Neural progenitor cell (in vitro differentiated cells): ENCODE measurements around the gene LTBP1. TPM values are rescaled to one million over a fixed set of nuclear protein-coding genes. Genes with fewer than 3 reads are reported as not detected.

Source experiments
- DNase-seq: peaks from one replicate; pipeline ENCODE4 v3.0.0-alpha.2; 2016; ENCODE audit warnings: low spot score
- H2AFZ ChIP-seq: fragments of 200-600 bp; sonication (generic); replicated peaks from 2 replicates; pipeline ENCODE4 v1.6.1; 2016; ENCODE audit warnings: antibody characterized with exemption
- H3F3A ChIP-seq: fragments of 200-600 bp; sonication (generic); 2 replicates; pipeline ENCODE4 v1.6.1; 2016; ENCODE audit warnings: antibody characterized with exemption, low read depth
- H3K27ac ChIP-seq: fragments of 200-600 bp; sonication (generic); 2 replicates; pipeline ENCODE4 v1.5.1; 2016; ENCODE audit warnings: mild to moderate bottlenecking
- H3K27me3 ChIP-seq: fragments of 200-600 bp; sonication (generic); 2 replicates; pipeline ENCODE4 v1.6.1; 2016; ENCODE audit warnings: mild to moderate bottlenecking, moderate library complexity
- H3K36me3 ChIP-seq: fragments of 200-600 bp; sonication (generic); 2 replicates; pipeline ENCODE4 v1.5.1; 2016
- H3K4me1 ChIP-seq: fragments of 200-600 bp; sonication (generic); 2 replicates; pipeline ENCODE4 v1.6.1; 2016; ENCODE audit warnings: mixed run types
- H3K4me2 ChIP-seq: fragments of 200-600 bp; sonication (generic); 2 replicates; pipeline ENCODE4 v1.6.1; 2016
- H3K4me3 ChIP-seq: fragments of 200-600 bp; sonication (generic); 2 replicates; pipeline ENCODE4 v1.5.1; 2016
- H3K79me2 ChIP-seq: fragments of 200-600 bp; sonication (generic); 2 replicates; pipeline ENCODE4 v1.6.1; 2016; ENCODE audit warnings: low read depth
- H3K9ac ChIP-seq: fragments of 200-600 bp; sonication (generic); 2 replicates; pipeline ENCODE4 v1.6.1; 2016
- H3K9me3 ChIP-seq: fragments of 200-600 bp; sonication (generic); 2 replicates; pipeline ENCODE4 v1.5.1; 2016; ENCODE audit warnings: low read depth
- H4K20me1 ChIP-seq: fragments of 200-600 bp; sonication (generic); 2 replicates; pipeline ENCODE4 v1.6.1; 2016; ENCODE audit warnings: low read depth
- H3K27ac Mint-ChIP-seq: 3 replicates; pipeline ENCODE4 v1.8.0; 2021; ENCODE audit warnings: mixed read lengths
- H3K27me3 Mint-ChIP-seq: 2 replicates; pipeline ENCODE4 v1.8.0; 2022; ENCODE audit warnings: low read depth, mild to moderate bottlenecking, inconsistent platforms, moderate library complexity, mixed read lengths; ENCODE audit not compliant: insufficient read depth
- H3K36me3 Mint-ChIP-seq: 3 replicates; pipeline ENCODE4 v1.8.0; 2021; ENCODE audit warnings: mixed read lengths
- H3K4me1 Mint-ChIP-seq: 3 replicates; pipeline ENCODE4 v1.8.0; 2021; ENCODE audit warnings: mixed read lengths
- H3K4me3 Mint-ChIP-seq: 3 replicates; pipeline ENCODE4 v1.8.0; 2021; ENCODE audit warnings: mild to moderate bottlenecking, moderate library complexity, mixed read lengths
- H3K9me3 Mint-ChIP-seq: 3 replicates; pipeline ENCODE4 v1.8.0; 2020; ENCODE audit warnings: mixed read lengths
- EZH2 ChIP-seq: fragments of 200-600 bp; sonication (generic); IDR thresholded peaks from 2 replicates; pipeline ENCODE4 v1.6.1; 2017; ENCODE audit warnings: antibody characterized with exemption, mild to moderate bottlenecking, moderate library complexity
- EZH2phosphoT487 ChIP-seq: fragments of 200-600 bp; sonication (generic); IDR thresholded peaks from 2 replicates; pipeline ENCODE4 v1.6.1; 2017; ENCODE audit warnings: antibody characterized with exemption
- total RNA-seq: library from RNA; depleted of rRNA; stranded (reverse); fragments of >200 nt; gene quantifications from 2 replicates; pipeline ENCODE4 v1.2.3, GENCODE V29; 2015; ENCODE audit warnings: low replicate concordance
- TF ChIP-seq, protein P1 (sequence below): fragments of 200-600 bp; sonication (generic); IDR thresholded peaks from 2 replicates; pipeline ENCODE4 v1.5.1; 2017; ENCODE audit warnings: antibody characterized with exemption, mild to moderate bottlenecking

Gene LTBP1
- total RNA-seq, 1 donor from 2014 or later: 50.5 TPM

DNA sequence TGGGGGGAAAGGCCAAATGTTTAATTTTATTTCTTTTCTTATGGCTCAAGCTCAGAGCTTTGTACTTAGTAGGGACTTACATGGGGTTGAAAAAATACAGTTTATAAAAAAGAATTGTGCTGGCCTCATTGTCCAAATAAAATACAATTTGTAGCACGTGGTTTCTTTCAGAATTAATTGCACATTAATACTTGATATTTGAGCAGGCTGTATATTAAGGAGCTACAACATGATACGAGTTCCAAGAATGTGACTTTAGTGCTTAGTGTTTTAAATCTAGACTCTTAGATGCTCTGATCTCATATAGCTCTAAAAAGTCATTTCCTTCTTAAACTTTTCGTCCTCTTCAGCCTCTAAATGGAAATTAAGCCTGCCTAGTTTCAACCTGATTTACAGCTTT is 483.3 kb downstream of the LTBP1 start:
- Histone ChIP-seq H3K4me2 (no peak overlapping the region), H3K4me1 (no peaks in the 10 kb centered on the region), H3K9me3 (no peaks in the 10 kb centered on the region), H4K20me1 (no peaks in the 10 kb centered on the region), H3K4me3 (no peak overlapping the region), H3K36me3 (no peaks in the 10 kb centered on the region), H2AFZ (no peak overlapping the region), H3K9ac (no peak overlapping the region), H3F3A (no peaks in the 10 kb centered on the region), H3K27me3 (no peaks in the 10 kb centered on the region), H3K27ac (no peak overlapping the region), H3K79me2 (no peaks in the 10 kb centered on the region)
- no peak overlapping the region for H3K27ac Mint-ChIP-seq
- peaks cover 2% of the 10 kb centered on the region for H3K9me3 Mint-ChIP-seq
- no peak overlapping the region for H3K4me3 Mint-ChIP-seq
- peaks cover 1% of the 10 kb centered on the region for H3K36me3 Mint-ChIP-seq
- H3K4me1 Mint-ChIP-seq: no peaks in the 10 kb centered on the region
- no peak for DNase-seq
- H3K27me3 Mint-ChIP-seq: no peaks in the 10 kb centered on the region
- no peak for TF ChIP-seq EZH2
- TF ChIP-seq, protein P1, sequence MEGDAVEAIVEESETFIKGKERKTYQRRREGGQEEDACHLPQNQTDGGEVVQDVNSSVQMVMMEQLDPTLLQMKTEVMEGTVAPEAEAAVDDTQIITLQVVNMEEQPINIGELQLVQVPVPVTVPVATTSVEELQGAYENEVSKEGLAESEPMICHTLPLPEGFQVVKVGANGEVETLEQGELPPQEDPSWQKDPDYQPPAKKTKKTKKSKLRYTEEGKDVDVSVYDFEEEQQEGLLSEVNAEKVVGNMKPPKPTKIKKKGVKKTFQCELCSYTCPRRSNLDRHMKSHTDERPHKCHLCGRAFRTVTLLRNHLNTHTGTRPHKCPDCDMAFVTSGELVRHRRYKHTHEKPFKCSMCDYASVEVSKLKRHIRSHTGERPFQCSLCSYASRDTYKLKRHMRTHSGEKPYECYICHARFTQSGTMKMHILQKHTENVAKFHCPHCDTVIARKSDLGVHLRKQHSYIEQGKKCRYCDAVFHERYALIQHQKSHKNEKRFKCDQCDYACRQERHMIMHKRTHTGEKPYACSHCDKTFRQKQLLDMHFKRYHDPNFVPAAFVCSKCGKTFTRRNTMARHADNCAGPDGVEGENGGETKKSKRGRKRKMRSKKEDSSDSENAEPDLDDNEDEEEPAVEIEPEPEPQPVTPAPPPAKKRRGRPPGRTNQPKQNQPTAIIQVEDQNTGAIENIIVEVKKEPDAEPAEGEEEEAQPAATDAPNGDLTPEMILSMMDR: no peak
- TF ChIP-seq EZH2phosphoT487: no peak

DNA sequence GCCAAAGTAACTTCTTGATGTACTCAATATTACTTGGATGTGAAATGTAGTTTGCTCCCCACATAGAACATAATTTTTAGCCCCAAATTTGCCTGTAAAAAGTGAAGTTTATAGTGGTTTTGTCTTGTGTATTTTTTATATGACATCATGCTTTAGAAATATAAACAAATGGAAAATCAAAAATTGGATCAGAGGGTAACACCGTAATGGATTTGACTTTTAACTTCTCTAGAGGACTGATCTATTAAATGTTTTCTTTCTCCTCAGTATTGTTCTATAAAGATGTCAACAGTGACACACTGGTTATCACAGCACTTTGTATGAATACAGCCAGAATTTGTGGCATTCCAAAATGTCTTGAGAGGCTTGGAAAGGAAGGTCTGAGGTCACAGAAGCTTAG is 484.1 kb downstream of the LTBP1 start:
- H2AFZ ChIP-seq: no peak overlapping the region
- H3K27ac ChIP-seq: no peak overlapping the region
- no peaks in the 10 kb centered on the region for H3K27me3 ChIP-seq
- no peaks in the 10 kb centered on the region for H3F3A ChIP-seq
- no peaks in the 10 kb centered on the region for H3K79me2 ChIP-seq
- H3K4me2 ChIP-seq: no peak overlapping the region
- H3K36me3 Mint-ChIP-seq: peaks cover 1% of the 10 kb centered on the region
- H3K27me3 Mint-ChIP-seq: no peaks in the 10 kb centered on the region
- no peak overlapping the region for H3K4me3 ChIP-seq
- TF ChIP-seq EZH2phosphoT487 (no peak), EZH2 (no peak)
- TF ChIP-seq, protein P1: no peak
- no peak overlapping the region for H3K9ac ChIP-seq
- no peaks in the 10 kb centered on the region for H4K20me1 ChIP-seq
- no peaks in the 10 kb centered on the region for H3K4me1 Mint-ChIP-seq
- H3K4me1 ChIP-seq: no peaks in the 10 kb centered on the region
- no peak overlapping the region for H3K4me3 Mint-ChIP-seq
- no peak overlapping the region for H3K27ac Mint-ChIP-seq
- no peaks in the 10 kb centered on the region for H3K36me3 ChIP-seq
- no peaks in the 10 kb centered on the region for H3K9me3 ChIP-seq
- peaks cover 2% of the 10 kb centered on the region for H3K9me3 Mint-ChIP-seq
- DNase-seq: no peak

- Histone ChIP-seq H3K4me3 (no peak overlapping the region), H4K20me1 (no peaks in the 10 kb centered on the region), H3K4me2 (no peak overlapping the region), H3F3A (no peaks in the 10 kb centered on the region), H3K79me2 (no peaks in the 10 kb centered on the region), H3K4me1 (no peaks in the 10 kb centered on the region), H3K9ac (no peak overlapping the region), H3K9me3 (no peaks in the 10 kb centered on the region), H2AFZ (no peak overlapping the region), H3K27ac (no peak overlapping the region), H3K27me3 (no peaks in the 10 kb centered on the region), H3K36me3 (no peaks in the 10 kb centered on the region)
- Mint-ChIP-seq H3K36me3 (peaks cover 1% of the 10 kb centered on the region), H3K4me1 (no peaks in the 10 kb centered on the region), H3K27ac (no peak overlapping the region), H3K27me3 (no peaks in the 10 kb centered on the region), H3K4me3 (no peak overlapping the region), H3K9me3 (peaks cover 2% of the 10 kb centered on the region)
- TF ChIP-seq, protein P1: no peak
- no peak for DNase-seq
Measured at GRCh38 chr2:33432871-33433270, 486.1 kb downstream of the LTBP1 start.
